Keratinocyte (primary cell): ENCODE data around the gene GRAMD1B. TPM values are rescaled to one million over a fixed set of nuclear protein-coding genes. Genes with fewer than 3 reads are reported as not detected.

ENCODE experiments used
- DNase-seq: peaks from one replicate; pipeline ENCODE4 v3.0.0-alpha.2; 2011; ENCODE audit warnings: low read depth, missing footprints, low spot score
- FAIRE-seq: peaks from 2 replicates; lab custom pipeline; 2011; peaks lifted over from hg19 to GRCh38; lab: Jason Lieb, UNC
- H2AFZ ChIP-seq: 2 replicates; pipeline ENCODE4 v1.6.0; 2012; ENCODE audit warnings: low read length, control low read depth, inconsistent platforms; ENCODE audit not compliant: control insufficient read depth
- H3K27ac ChIP-seq: 2 replicates; pipeline ENCODE4 v1.5.1; 2011; ENCODE audit warnings: low read length; ENCODE audit not compliant: control insufficient read depth, insufficient read depth
- H3K27me3 ChIP-seq: 3 replicates; pipeline ENCODE4 v1.6.0; 2011; ENCODE audit warnings: low read length; ENCODE audit not compliant: control insufficient read depth, insufficient read depth; ENCODE audit errors: extremely low read depth
- H3K36me3 ChIP-seq, 2 experiments: 2 replicates in 1 of 2; 3 replicates in 1 of 2; pipeline ENCODE4 v1.5.1; 2011; ENCODE audit warnings: low read length in 2 of 2, mild to moderate bottlenecking in 1 of 2; ENCODE audit not compliant: control insufficient read depth in 2 of 2, insufficient read depth in 2 of 2; ENCODE audit errors: extremely low read depth in 1 of 2
- H3K4me1 ChIP-seq: 3 replicates; pipeline ENCODE4 v1.5.1; 2011; ENCODE audit warnings: low read length; ENCODE audit not compliant: control insufficient read depth, insufficient read depth; ENCODE audit errors: extremely low read depth
- H3K4me2 ChIP-seq: 3 replicates; pipeline ENCODE4 v1.6.0; 2011; ENCODE audit warnings: low read depth, low read length; ENCODE audit not compliant: control insufficient read depth, insufficient read depth; ENCODE audit errors: extremely low read depth
- H3K4me3 ChIP-seq, 3 experiments: fragments of 200-600 bp in 1 of 3; sonication (generic) in 1 of 3; 2 replicates in 2 of 3; 3 replicates in 1 of 3; pipeline ENCODE4 v1.5.1; 2011 to 2016; ENCODE audit warnings: low read length in 3 of 3, mild to moderate bottlenecking in 3 of 3, control low read depth in 2 of 3, inconsistent platforms in 1 of 3, low read depth in 1 of 3, mixed read lengths in 1 of 3, mixed run types in 1 of 3, moderate library complexity in 1 of 3; ENCODE audit not compliant: control insufficient read depth in 2 of 3, insufficient read depth in 2 of 3; ENCODE audit errors: extremely low read depth in 1 of 3
- H3K79me2 ChIP-seq: 2 replicates; pipeline ENCODE4 v1.6.0; 2012; ENCODE audit warnings: low read length; ENCODE audit not compliant: control insufficient read depth, insufficient read depth
- H3K9ac ChIP-seq: 3 replicates; pipeline ENCODE4 v1.6.0; 2011; ENCODE audit warnings: low read length; ENCODE audit not compliant: control insufficient read depth, insufficient read depth; ENCODE audit errors: extremely low read depth
- H3K9me1 ChIP-seq: 3 replicates; pipeline ENCODE4 v1.6.0; 2011; ENCODE audit warnings: low read length; ENCODE audit not compliant: control insufficient read depth, insufficient read depth; ENCODE audit errors: extremely low read depth
- H3K9me3 ChIP-seq: 2 replicates; pipeline ENCODE4 v1.5.1; 2012; ENCODE audit warnings: low read depth, low read length; ENCODE audit not compliant: control insufficient read depth
- H4K20me1 ChIP-seq: 3 replicates; pipeline ENCODE4 v1.6.0; 2011; ENCODE audit warnings: low read length; ENCODE audit not compliant: control insufficient read depth, insufficient read depth; ENCODE audit errors: extremely low read depth
- CTCF ChIP-seq, 3 experiments: IDR thresholded peaks in 1 of 3; conservative IDR thresholded peaks in 1 of 3; optimal IDR thresholded peaks in 1 of 3; 2 replicates in 2 of 3; 3 replicates in 1 of 3; pipeline versions ENCODE3 to v1.5.1; 2011; ENCODE audit warnings: low read length in 3 of 3, mild to moderate bottlenecking in 3 of 3, moderate library complexity in 2 of 3, control low read depth in 1 of 3, inconsistent platforms in 1 of 3; ENCODE audit not compliant: insufficient read depth in 2 of 3; ENCODE audit errors: extremely low read depth in 1 of 3
- EZH2 ChIP-seq: IDR thresholded peaks from one replicate; pipeline ENCODE4 v1.6.1; 2012; ENCODE audit warnings: inconsistent platforms, mild to moderate bottlenecking, low read length, moderate library complexity
- dilution Hi-C: fragments of 300-500 bp; cut with MboI; formaldehyde crosslinking; loops from one replicate; pipeline ENCODE4 v1.7.0; 2020; ENCODE audit warnings: low sequenced_read_pairs; ENCODE audit not compliant: extremely low pct_ligation_motif_present
- polyA plus RNA-seq, 5 experiments: library from polyadenylated mRNA; depleted of rRNA in 3 of 5; stranded (reverse) in 3 of 5; stranded (forward) in 1 of 5; unstranded in 1 of 5; fragments of >200 nt; gene quantifications; 1 replicate in 1 of 5; 2 replicates in 3 of 5; 3 replicates in 1 of 5; pipeline versions ENCODE4 v1.2.1 to v1.2.3, GENCODE V29; 2011 to 2012; ENCODE audit warnings: missing spikeins in 2 of 5, low read depth in 1 of 5, low replicate concordance in 1 of 5

GRAMD1B gene
- polyA plus RNA-seq, 1 donor (not counting 4 experiments of a cell fraction or from before 2014, with no cell fraction given), result 0.04 TPM

- Histone ChIP-seq H3K9ac (no peak overlapping the region), H3K9me1 (no peaks in the 10 kb centered on the region), H2AFZ (no peak overlapping the region), H3K36me3 (no peaks in the 10 kb centered on the region), H3K27me3 (no peaks in the 10 kb centered on the region), H3K79me2 (no peaks in the 10 kb centered on the region), H4K20me1 (no peaks in the 10 kb centered on the region), H3K4me2 (no peak overlapping the region), H3K4me3 (no peak overlapping the region), H3K4me1 (peaks cover 7% of the 10 kb centered on the region), H3K27ac (no peak overlapping the region), H3K9me3 (no peaks in the 10 kb centered on the region)
- DNase-seq (no peak), FAIRE-seq (no peak)
- dilution Hi-C loops, result no loop called here
- TF ChIP-seq CTCF (optimal IDR thresholded peaks at IDR 0.05 in 1 of 3, IDR thresholded peaks at IDR 0.05 in 1 of 3, conservative IDR thresholded peaks at IDR 0.05 in 1 of 3; ENCODE audit: extremely low read depth in 1 of 3, insufficient read depth in 2 of 3, low read length in 3 of 3), result no peak
- TF ChIP-seq EZH2, result no peak
Measured at GRCh38 chr11:123516238-123516637, 86.2 kb downstream of the GRAMD1B start.

GRCh38 chr11:123517559-123518364, 87.7 kb downstream of the GRAMD1B start:
- H3K9me3 ChIP-seq, result no peaks in the 10 kb centered on the region
- no peaks in the 10 kb centered on the region for H3K79me2 ChIP-seq
- H3K27me3 ChIP-seq, result no peaks in the 10 kb centered on the region
- H3K9ac ChIP-seq, result no peak overlapping the region
- no peaks in the 10 kb centered on the region for H4K20me1 ChIP-seq
- no peak for DNase-seq
- H3K4me1 ChIP-seq, result peaks cover 4% of the 10 kb centered on the region
- H3K4me3 ChIP-seq, result no peak overlapping the region
- H3K4me2 ChIP-seq, result no peak overlapping the region
- H3K9me1 ChIP-seq, result no peaks in the 10 kb centered on the region
- TF ChIP-seq CTCF (optimal IDR thresholded peaks at IDR 0.05 in 1 of 3, IDR thresholded peaks at IDR 0.05 in 1 of 3, conservative IDR thresholded peaks at IDR 0.05 in 1 of 3; ENCODE audit: extremely low read depth in 1 of 3, insufficient read depth in 2 of 3, low read length in 3 of 3), result no peak
- no peak for TF ChIP-seq EZH2
- H3K27ac ChIP-seq, result no peak overlapping the region
- H2AFZ ChIP-seq, result no peak overlapping the region
- no peaks in the 10 kb centered on the region for H3K36me3 ChIP-seq
- no peak for FAIRE-seq
- dilution Hi-C loops, result no loop called here
